ENCODE results near the gene MGAT4B. TPM values are rescaled to one million over a fixed set of nuclear protein-coding genes. Genes with fewer than 3 reads are reported as not detected.
"Not testable (repeated sequence)": the region's sequence is repeated elsewhere in the genome, so short reads cannot be mapped to it uniquely, and the experiment has no call there.

MGAT4B gene
- total RNA-seq, 1 donor from 2014 or later: 118 TPM

DNA sequence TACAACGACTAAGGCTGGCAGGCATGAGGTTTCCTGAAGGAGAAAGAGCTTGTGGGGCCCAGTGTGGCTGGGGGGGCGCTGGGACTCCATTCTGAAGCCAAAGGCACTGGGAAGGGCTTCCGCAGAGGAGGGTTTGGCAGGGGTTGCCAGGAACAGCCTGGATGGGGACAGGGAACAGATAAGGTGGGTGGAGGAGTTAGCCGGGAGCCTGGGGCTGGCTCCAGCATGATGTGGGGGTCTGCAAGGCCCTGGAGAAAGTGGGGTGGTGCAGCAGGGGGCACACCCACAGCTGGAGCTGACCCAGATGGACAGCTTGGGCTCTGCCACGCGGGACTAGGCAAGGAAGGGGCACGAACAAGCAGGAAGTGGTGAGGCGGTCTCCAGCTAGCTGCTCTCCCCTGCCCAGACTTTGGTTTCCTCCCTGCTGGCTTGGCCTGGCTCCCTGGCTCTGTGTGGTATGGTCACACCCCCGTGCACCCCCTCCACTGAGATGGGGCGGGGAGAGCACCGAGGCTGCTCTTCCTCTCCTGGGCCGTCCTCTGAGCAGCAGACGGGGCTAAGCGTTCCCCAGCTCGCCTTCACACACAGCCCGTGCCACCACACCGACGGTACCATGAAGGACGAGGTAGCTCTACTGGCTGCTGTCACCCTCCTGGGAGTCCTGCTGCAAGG, 13.1 kb downstream of the MGAT4B start, which contains the start of gene LTC4S:
Gene LTC4S (plus strand): TSS at position 519 of the 672 bp plus-strand sequence. CDS start 95 bp downstream, at position 614.
- intact Hi-C loops (cut with DNase I): no loop called here
- H3K9me3 ChIP-seq: no peaks in the 10 kb centered on the region
- peaks cover 17% of the 10 kb centered on the region for H3K36me3 ChIP-seq
- TF ChIP-seq, protein P1, sequence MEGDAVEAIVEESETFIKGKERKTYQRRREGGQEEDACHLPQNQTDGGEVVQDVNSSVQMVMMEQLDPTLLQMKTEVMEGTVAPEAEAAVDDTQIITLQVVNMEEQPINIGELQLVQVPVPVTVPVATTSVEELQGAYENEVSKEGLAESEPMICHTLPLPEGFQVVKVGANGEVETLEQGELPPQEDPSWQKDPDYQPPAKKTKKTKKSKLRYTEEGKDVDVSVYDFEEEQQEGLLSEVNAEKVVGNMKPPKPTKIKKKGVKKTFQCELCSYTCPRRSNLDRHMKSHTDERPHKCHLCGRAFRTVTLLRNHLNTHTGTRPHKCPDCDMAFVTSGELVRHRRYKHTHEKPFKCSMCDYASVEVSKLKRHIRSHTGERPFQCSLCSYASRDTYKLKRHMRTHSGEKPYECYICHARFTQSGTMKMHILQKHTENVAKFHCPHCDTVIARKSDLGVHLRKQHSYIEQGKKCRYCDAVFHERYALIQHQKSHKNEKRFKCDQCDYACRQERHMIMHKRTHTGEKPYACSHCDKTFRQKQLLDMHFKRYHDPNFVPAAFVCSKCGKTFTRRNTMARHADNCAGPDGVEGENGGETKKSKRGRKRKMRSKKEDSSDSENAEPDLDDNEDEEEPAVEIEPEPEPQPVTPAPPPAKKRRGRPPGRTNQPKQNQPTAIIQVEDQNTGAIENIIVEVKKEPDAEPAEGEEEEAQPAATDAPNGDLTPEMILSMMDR (IDR thresholded peaks at IDR 0.05): no peak
- peaks cover 49% of the 10 kb centered on the region for H3K4me1 ChIP-seq
- peak within 1 kb of the TSS; percentile 68 for H3K4me3 ChIP-seq
- peak within 1 kb of the TSS; percentile 81 for H3K27ac ChIP-seq
- ATAC-seq: peak; percentile 45
- no peaks in the 10 kb centered on the region for H3K27me3 ChIP-seq
- peak; percentile 83 for DNase-seq

DNA sequence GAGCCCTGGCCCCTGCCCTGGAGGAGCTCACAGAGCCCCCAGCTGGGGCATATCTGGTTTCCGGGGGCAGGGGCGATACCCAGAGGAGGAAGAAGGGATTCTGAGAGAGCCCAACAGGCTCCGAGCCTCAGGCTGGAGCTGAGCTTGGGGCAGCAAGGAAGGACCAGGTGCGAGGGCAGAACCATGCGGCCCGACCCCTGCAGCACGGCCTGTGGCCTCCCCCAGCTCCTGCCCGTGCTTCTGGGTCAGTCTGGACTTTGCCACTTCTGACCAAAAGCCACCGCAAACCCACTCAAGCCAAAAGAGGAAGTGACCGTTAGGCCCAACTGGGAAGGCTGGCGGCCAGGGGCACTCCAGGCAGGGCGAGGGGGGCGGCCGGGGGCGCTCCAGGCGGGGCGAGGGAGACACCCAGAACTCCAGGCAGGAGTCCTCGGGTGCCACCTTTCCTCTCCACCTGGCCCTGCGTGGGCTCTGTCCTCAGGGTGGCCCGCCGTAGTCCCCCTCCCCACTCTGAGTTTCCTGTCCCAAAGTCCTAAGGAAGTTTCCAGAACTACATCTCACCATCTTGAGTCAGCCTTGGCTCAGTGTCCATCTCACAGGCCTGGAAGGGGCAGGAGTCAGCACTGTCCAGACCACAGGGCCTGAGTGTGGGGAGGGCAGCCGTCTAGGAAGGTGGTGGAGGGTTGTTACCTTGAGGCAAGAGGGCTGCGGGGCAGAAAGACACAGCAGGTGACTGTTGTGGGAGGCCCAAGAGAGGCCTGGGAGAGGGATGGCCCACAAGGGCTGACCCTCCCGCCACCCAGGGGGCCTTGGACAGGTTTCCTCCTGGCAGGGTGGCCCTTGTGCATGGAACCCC, 13.8 kb downstream of the MGAT4B start:
- ATAC-seq (peak; percentile 1), DNase-seq (no peak)
- Histone ChIP-seq H3K9me3 (no peaks in the 10 kb centered on the region), H3K4me3 (no peak overlapping the region), H3K27me3 (no peaks in the 10 kb centered on the region), H3K36me3 (peaks cover 10% of the 10 kb centered on the region), H3K27ac (peak overlapping the region; percentile 81), H3K4me1 (peaks cover 49% of the 10 kb centered on the region)
- TF ChIP-seq, protein P1 (IDR thresholded peaks at IDR 0.05): no peak
- intact Hi-C loops (cut with DNase I): no loop called here

DNA sequence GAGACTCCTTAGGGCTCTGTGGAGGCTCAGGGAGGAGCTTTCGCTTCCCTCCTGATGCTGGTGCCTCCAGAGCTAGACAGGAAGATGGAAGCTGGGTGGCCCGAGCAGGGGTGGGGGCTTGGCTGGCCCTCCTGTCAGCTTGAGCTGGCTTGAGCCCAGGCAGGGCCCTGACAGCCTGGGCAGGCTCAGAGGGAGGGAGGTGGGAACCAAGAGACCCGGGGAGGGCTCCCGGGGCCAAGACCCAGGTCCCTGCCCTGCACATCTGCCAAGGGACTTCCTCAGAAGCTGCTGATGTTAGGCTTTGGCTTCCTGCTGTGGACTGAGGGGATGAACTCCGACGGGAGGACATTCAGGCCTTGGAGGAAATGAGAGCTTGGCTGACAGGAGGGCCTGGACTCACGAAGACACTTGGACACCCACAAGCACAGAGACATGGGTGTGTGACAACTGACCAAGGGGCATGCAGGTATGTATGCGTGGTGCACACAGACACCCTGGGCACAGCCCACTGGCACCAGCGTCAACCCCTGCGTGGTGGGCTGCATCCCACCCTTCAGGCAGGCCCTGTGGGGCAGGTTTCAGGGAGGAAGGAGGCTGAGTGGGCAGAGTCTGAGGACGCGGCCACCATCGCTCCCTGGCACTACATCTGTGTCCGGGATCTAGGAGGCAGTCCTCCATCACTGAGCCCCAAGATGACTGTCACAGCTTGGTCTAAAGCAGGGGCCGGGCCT, 14.6 kb downstream of the MGAT4B start:
- Histone ChIP-seq H3K4me3 (no peak overlapping the region), H3K27me3 (no peaks in the 10 kb centered on the region), H3K9me3 (no peaks in the 10 kb centered on the region), H3K4me1 (peaks cover 48% of the 10 kb centered on the region), H3K27ac (peak overlapping the region; percentile 81), H3K36me3 (peaks cover 2% of the 10 kb centered on the region)
- TF ChIP-seq, protein P1 (IDR thresholded peaks at IDR 0.05): no peak
- intact Hi-C loops (cut with DNase I): no loop called here
- ATAC-seq (no peak), DNase-seq (no peak)

DNA sequence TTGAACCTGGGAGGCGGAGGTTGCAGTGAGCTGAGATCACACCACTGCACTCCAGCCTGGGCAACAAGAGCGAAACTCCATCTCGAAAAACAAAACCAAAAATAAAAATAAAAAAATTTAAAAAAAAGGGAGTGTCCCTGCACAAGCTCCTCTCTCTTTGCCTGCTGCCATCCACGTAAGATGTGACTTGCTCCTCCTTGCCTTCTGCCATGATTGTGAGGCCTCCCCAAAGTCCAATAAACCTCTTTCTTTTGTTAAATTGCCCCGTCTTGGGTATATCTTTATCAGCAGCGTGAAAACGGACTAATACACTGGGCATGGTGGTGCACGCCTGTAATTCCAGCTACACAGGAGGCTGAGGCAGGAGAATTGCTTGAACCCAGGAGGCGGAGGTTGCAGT, 17.4 kb downstream of the MGAT4B start:
- DNase-seq; H3K9me3 ChIP-seq; H3K36me3 ChIP-seq; H3K4me3 ChIP-seq; H3K27me3 ChIP-seq; intact Hi-C loops (cut with DNase I); H3K27ac ChIP-seq; ATAC-seq: not testable (repeated sequence)
- peaks cover 28% of the 10 kb centered on the region for H3K4me1 ChIP-seq

DNA sequence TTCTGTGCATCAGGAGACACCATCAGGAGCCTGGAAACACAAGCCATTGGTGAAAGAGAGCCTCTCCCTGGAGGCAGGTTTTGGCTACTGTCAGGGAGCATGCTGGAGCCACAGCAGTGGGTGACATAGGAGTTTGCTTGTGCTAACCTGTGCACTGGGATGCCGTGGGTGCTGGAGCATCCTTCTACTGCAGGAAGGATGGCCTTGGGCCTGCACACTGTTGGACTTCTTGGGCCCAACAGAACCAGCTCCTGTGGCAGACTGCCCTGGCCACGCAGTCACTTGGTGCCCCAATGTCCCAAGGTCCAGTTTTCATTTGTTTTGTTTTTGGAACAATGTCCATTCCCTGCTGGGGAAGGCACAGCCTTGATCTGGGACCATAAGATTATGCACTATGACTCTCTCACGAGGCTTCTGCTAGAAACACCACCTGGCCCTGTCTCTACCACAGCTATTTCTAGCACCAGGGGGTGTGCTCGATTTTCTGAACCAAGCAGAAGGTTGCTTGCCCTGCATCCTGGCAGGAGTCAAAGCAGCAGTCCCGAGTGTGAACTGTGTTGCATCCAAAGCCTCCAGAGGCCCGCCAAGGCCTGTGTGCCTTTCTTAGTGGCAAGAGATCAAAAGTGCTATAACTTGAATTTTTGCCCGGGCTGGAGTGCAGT, 18.3 kb downstream of the MGAT4B start:
- no peak overlapping the region for H3K4me3 ChIP-seq
- TF ChIP-seq, protein P1 (IDR thresholded peaks at IDR 0.05): no peak

More for the DNA sequence above, 18.3 kb downstream of the MGAT4B start:
- Histone ChIP-seq H3K36me3 (no peaks in the 10 kb centered on the region), H3K9me3 (no peaks in the 10 kb centered on the region), H3K27me3 (no peaks in the 10 kb centered on the region), H3K4me1 (peaks cover 18% of the 10 kb centered on the region), H3K27ac (no peak overlapping the region)
- intact Hi-C loops (cut with DNase I): no loop called here
- no peak for ATAC-seq
- DNase-seq: no peak
